ENCODE results near the gene IRAK1.

DNA sequence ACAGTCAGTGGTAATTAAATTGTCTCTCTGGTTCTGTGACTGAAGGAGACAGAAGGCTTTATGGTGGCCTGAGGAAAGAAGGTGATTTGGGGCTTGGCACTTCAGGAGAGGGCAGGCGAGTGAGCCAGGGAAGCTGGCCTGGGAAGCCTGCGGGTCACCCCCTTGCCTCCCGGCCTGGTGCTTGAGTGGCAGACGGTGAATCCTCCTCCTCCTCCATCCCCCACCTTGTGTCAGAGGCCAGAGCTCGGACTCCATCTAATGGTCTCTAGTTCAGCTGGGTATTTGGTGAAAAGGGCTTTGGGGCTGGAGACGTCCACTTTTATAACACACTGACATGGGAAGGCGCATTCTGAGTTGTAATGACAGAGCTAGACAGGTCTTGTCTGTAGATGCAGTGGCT, 38.5 kb downstream of the IRAK1 start:
- TF ChIP-seq, protein P1, sequence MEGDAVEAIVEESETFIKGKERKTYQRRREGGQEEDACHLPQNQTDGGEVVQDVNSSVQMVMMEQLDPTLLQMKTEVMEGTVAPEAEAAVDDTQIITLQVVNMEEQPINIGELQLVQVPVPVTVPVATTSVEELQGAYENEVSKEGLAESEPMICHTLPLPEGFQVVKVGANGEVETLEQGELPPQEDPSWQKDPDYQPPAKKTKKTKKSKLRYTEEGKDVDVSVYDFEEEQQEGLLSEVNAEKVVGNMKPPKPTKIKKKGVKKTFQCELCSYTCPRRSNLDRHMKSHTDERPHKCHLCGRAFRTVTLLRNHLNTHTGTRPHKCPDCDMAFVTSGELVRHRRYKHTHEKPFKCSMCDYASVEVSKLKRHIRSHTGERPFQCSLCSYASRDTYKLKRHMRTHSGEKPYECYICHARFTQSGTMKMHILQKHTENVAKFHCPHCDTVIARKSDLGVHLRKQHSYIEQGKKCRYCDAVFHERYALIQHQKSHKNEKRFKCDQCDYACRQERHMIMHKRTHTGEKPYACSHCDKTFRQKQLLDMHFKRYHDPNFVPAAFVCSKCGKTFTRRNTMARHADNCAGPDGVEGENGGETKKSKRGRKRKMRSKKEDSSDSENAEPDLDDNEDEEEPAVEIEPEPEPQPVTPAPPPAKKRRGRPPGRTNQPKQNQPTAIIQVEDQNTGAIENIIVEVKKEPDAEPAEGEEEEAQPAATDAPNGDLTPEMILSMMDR (IDR thresholded peaks at IDR 0.05 in 2 of 3, conservative IDR thresholded peaks at IDR 0.05 in 1 of 3; ENCODE audit: borderline replicate concordance in 1 of 3, insufficient read depth in 1 of 3, low read depth in 2 of 3, low read length in 2 of 3) = no peak
- TF ChIP-seq CEBPB (IDR thresholded peaks at IDR 0.05; ENCODE audit: low read depth) (no peak), POLR2A (IDR thresholded peaks at IDR 0.05; ENCODE audit: borderline replicate concordance, extremely low read depth, insufficient read depth, insufficient read length) (no peak), POLR2AphosphoS5 (IDR thresholded peaks at IDR 0.05; ENCODE audit: low read depth, low read length) (no peak), EZH2 (IDR thresholded peaks at IDR 0.05) (no peak)
- TF ChIP-seq, protein P2, sequence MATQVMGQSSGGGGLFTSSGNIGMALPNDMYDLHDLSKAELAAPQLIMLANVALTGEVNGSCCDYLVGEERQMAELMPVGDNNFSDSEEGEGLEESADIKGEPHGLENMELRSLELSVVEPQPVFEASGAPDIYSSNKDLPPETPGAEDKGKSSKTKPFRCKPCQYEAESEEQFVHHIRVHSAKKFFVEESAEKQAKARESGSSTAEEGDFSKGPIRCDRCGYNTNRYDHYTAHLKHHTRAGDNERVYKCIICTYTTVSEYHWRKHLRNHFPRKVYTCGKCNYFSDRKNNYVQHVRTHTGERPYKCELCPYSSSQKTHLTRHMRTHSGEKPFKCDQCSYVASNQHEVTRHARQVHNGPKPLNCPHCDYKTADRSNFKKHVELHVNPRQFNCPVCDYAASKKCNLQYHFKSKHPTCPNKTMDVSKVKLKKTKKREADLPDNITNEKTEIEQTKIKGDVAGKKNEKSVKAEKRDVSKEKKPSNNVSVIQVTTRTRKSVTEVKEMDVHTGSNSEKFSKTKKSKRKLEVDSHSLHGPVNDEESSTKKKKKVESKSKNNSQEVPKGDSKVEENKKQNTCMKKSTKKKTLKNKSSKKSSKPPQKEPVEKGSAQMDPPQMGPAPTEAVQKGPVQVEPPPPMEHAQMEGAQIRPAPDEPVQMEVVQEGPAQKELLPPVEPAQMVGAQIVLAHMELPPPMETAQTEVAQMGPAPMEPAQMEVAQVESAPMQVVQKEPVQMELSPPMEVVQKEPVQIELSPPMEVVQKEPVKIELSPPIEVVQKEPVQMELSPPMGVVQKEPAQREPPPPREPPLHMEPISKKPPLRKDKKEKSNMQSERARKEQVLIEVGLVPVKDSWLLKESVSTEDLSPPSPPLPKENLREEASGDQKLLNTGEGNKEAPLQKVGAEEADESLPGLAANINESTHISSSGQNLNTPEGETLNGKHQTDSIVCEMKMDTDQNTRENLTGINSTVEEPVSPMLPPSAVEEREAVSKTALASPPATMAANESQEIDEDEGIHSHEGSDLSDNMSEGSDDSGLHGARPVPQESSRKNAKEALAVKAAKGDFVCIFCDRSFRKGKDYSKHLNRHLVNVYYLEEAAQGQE (IDR thresholded peaks at IDR 0.05; ENCODE audit: low read depth) = no peak
